ENCODE measurements around the gene TMEM178B.

TMEM178B gene

DNA sequence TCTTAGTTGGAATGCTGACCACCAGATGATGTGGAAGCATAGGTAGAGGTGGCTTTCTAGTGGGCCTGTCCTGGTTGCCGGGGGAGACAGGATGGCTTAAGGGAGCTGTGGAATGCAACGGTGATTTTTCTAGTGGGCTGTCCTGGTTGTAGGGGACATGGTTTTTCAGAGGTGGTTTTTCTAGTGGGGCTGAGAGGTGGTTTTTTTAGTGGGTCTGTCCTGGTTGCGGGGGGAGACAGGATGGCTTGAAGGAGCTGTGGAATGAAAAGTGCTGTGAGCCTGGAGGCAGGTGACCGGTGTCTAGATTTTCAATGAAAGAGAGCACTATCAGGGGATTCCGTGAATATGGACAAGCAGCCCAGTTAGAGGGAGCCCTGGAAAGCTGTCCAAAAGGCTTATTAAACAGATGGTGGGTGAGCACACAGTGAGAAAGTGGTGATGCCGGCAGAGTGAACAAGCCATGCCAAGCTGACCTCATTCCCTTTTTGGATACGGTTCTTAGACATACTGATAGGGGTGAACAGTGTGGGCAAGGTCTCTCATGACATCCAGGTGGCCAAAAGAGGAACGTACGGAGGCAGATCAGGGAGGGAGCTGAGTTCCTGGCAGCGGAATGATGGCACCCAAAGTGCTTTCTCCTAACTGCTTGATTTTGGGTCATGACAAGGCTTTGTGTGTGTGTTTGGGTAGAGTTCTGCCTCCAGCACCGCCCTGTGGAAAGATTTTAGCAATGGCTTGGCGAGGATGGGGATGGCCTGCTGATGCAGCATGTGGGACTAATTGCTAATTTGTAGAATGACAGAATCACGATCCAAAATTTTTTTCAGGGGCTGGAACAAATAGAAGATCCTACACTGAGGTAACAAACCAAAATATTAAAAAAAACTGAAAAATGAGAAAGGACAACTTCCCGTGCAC, 126.6 kb downstream of the TMEM178B start:
- H3K4me1 ChIP-seq (ENCODE audit: control insufficient read depth, insufficient read depth, low read length): peaks cover 2% of the 10 kb centered on the region
- WGBS (ENCODE audit: insufficient coverage, insufficient read length): no CpG with 5 or more reads among the region's 14 CpGs
- H3K4me3 ChIP-seq (ENCODE audit: low read length): no peak overlapping the region
- no peak overlapping the region for H3K27ac ChIP-seq (ENCODE audit: low read length)
- H3K9me3 ChIP-seq (ENCODE audit: control insufficient read depth, insufficient read depth, low read length): no peaks in the 10 kb centered on the region
- no peaks in the 10 kb centered on the region for H3K36me3 ChIP-seq (ENCODE audit: control insufficient read depth, insufficient read depth, low read length)
- DNase-seq (ENCODE audit: low read depth, low spot score): no peak
- no peaks in the 10 kb centered on the region for H3K27me3 ChIP-seq (ENCODE audit: control insufficient read depth, insufficient read depth, low read length)

- no CpG with 5 or more reads among the region's 11 CpGs for WGBS (ENCODE audit: insufficient coverage, insufficient read length)
Observed at GRCh38 chr7:141201145-141201885, 127.5 kb downstream of the TMEM178B start.

GRCh38 chr7:141202535-141202934, 128.7 kb downstream of the TMEM178B start:
- DNase-seq (ENCODE audit: low read depth, low spot score): no peak
- H3K36me3 ChIP-seq (ENCODE audit: control insufficient read depth, insufficient read depth, low read length): no peaks in the 10 kb centered on the region
- no peaks in the 10 kb centered on the region for H3K27me3 ChIP-seq (ENCODE audit: control insufficient read depth, insufficient read depth, low read length)
- H3K9me3 ChIP-seq (ENCODE audit: control insufficient read depth, insufficient read depth, low read length): no peaks in the 10 kb centered on the region
- no peak overlapping the region for H3K4me3 ChIP-seq (ENCODE audit: low read length)
- WGBS (ENCODE audit: insufficient coverage, insufficient read length): no CpG with 5 or more reads among the region's 4 CpGs
- H3K4me1 ChIP-seq (ENCODE audit: control insufficient read depth, insufficient read depth, low read length): peaks cover 2% of the 10 kb centered on the region
- no peak overlapping the region for H3K27ac ChIP-seq (ENCODE audit: low read length)

More at GRCh38 chr7:141201145-141201885, 127.5 kb downstream of the TMEM178B start:
- Histone ChIP-seq H3K4me3 (ENCODE audit: low read length) (no peak overlapping the region), H3K36me3 (ENCODE audit: control insufficient read depth, insufficient read depth, low read length) (no peaks in the 10 kb centered on the region), H3K27me3 (ENCODE audit: control insufficient read depth, insufficient read depth, low read length) (no peaks in the 10 kb centered on the region), H3K27ac (ENCODE audit: low read length) (no peak overlapping the region), H3K4me1 (ENCODE audit: control insufficient read depth, insufficient read depth, low read length) (peaks cover 2% of the 10 kb centered on the region), H3K9me3 (ENCODE audit: control insufficient read depth, insufficient read depth, low read length) (no peaks in the 10 kb centered on the region)
- no peak for DNase-seq (ENCODE audit: low read depth, low spot score)

DNA sequence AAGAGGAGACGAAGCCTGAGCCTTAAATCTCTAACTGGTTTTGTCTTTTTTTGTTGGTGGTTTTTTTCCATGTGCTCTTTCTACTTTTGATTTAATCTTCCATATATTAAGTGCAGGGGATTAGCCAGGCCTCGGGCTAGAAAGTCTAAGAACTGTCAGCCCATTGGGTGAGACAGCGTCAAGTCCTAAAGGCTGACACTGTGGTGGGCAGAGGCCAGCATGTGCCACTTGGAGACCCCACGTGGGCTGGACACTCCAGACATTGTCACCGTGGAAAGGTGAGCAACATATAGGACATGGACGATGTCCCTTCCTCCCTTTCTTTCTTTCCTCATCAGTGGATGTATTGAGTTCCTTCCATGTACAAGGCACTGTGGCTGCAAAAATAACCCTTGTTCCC, 129.3 kb downstream of the TMEM178B start:
- Histone ChIP-seq H3K4me3 (ENCODE audit: low read length) (no peak overlapping the region), H3K4me1 (ENCODE audit: control insufficient read depth, insufficient read depth, low read length) (peaks cover 2% of the 10 kb centered on the region), H3K27ac (ENCODE audit: low read length) (no peak overlapping the region), H3K36me3 (ENCODE audit: control insufficient read depth, insufficient read depth, low read length) (no peaks in the 10 kb centered on the region), H3K9me3 (ENCODE audit: control insufficient read depth, insufficient read depth, low read length) (no peaks in the 10 kb centered on the region), H3K27me3 (ENCODE audit: control insufficient read depth, insufficient read depth, low read length) (no peaks in the 10 kb centered on the region)
- DNase-seq (ENCODE audit: low read depth, low spot score): no peak
- no CpG with 5 or more reads among the region's 6 CpGs for WGBS (ENCODE audit: insufficient coverage, insufficient read length)

- no CpG with 5 or more reads among the region's 4 CpGs for WGBS (ENCODE audit: insufficient coverage, insufficient read length)
- no peaks in the 10 kb centered on the region for H3K36me3 ChIP-seq (ENCODE audit: control insufficient read depth, insufficient read depth, low read length)
- H3K27ac ChIP-seq (ENCODE audit: low read length): no peak overlapping the region
- no peaks in the 10 kb centered on the region for H3K9me3 ChIP-seq (ENCODE audit: control insufficient read depth, insufficient read depth, low read length)
- no peak overlapping the region for H3K4me3 ChIP-seq (ENCODE audit: low read length)
- no peak for DNase-seq (ENCODE audit: low read depth, low spot score)
- peaks cover 2% of the 10 kb centered on the region for H3K4me1 ChIP-seq (ENCODE audit: control insufficient read depth, insufficient read depth, low read length)
- H3K27me3 ChIP-seq (ENCODE audit: control insufficient read depth, insufficient read depth, low read length): no peaks in the 10 kb centered on the region
Observed at GRCh38 chr7:141203586-141203985, 129.7 kb downstream of the TMEM178B start.

- no peaks in the 10 kb centered on the region for H3K9me3 ChIP-seq (ENCODE audit: control insufficient read depth, insufficient read depth, low read length)
- DNase-seq (ENCODE audit: low read depth, low spot score): no peak
- H3K27ac ChIP-seq (ENCODE audit: low read length): no peak overlapping the region
- no peak overlapping the region for H3K4me3 ChIP-seq (ENCODE audit: low read length)
- H3K27me3 ChIP-seq (ENCODE audit: control insufficient read depth, insufficient read depth, low read length): no peaks in the 10 kb centered on the region
- WGBS (ENCODE audit: insufficient coverage, insufficient read length): no CpG with 5 or more reads among the region's 3 CpGs
- no peaks in the 10 kb centered on the region for H3K36me3 ChIP-seq (ENCODE audit: control insufficient read depth, insufficient read depth, low read length)
- H3K4me1 ChIP-seq (ENCODE audit: control insufficient read depth, insufficient read depth, low read length): peaks cover 14% of the 10 kb centered on the region
Observed at GRCh38 chr7:141207661-141208060, 133.8 kb downstream of the TMEM178B start.

GRCh38 chr7:141208539-141208938, 134.7 kb downstream of the TMEM178B start:
- Histone ChIP-seq H3K9me3 (ENCODE audit: control insufficient read depth, insufficient read depth, low read length) (no peaks in the 10 kb centered on the region), H3K4me3 (ENCODE audit: low read length) (no peak overlapping the region), H3K4me1 (ENCODE audit: control insufficient read depth, insufficient read depth, low read length) (peaks cover 14% of the 10 kb centered on the region), H3K27me3 (ENCODE audit: control insufficient read depth, insufficient read depth, low read length) (no peaks in the 10 kb centered on the region), H3K36me3 (ENCODE audit: control insufficient read depth, insufficient read depth, low read length) (no peaks in the 10 kb centered on the region), H3K27ac (ENCODE audit: low read length) (no peak overlapping the region)
- no CpG with 5 or more reads among the region's 3 CpGs for whole genome bisulfite sequencing (ENCODE audit: insufficient coverage, insufficient read length)
- no peak for DNase-seq (ENCODE audit: low read depth, low spot score)

DNA sequence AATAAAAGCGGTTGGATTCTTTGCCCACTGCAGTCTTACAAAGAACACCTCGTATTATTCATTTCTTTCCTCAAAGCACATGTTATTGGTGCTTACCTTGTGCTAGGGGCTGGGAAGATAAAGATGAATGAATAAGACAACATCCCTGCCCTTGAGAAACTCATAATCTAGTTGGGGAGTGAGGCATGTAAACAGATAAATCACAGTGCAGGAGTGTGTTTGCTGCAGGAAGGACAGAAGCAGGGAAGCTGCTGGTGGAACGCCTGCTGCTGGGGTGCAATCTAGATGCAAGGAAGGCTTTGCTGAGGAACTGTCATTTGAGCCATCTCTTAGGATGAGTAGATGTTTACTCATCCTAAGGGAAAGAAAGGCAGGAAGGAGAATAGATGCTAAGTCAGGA, 135.6 kb downstream of the TMEM178B start:
- DNase-seq (ENCODE audit: low read depth, low spot score): no peak

GRCh38 chr7:141210862-141211261, 137.0 kb downstream of the TMEM178B start:
- Histone ChIP-seq H3K4me3 (ENCODE audit: low read length) (no peak overlapping the region), H3K4me1 (ENCODE audit: control insufficient read depth, insufficient read depth, low read length) (peaks cover 14% of the 10 kb centered on the region), H3K27ac (ENCODE audit: low read length) (no peak overlapping the region), H3K27me3 (ENCODE audit: control insufficient read depth, insufficient read depth, low read length) (no peaks in the 10 kb centered on the region), H3K36me3 (ENCODE audit: control insufficient read depth, insufficient read depth, low read length) (no peaks in the 10 kb centered on the region), H3K9me3 (ENCODE audit: control insufficient read depth, insufficient read depth, low read length) (no peaks in the 10 kb centered on the region)
- DNase-seq (ENCODE audit: low read depth, low spot score): no peak
- WGBS (ENCODE audit: insufficient coverage, insufficient read length): 100% methylated on average over 1 of the region's 2 CpGs

More for the DNA sequence above, 135.6 kb downstream of the TMEM178B start:
- H3K36me3 ChIP-seq (ENCODE audit: control insufficient read depth, insufficient read depth, low read length): no peaks in the 10 kb centered on the region
- no peak overlapping the region for H3K4me3 ChIP-seq (ENCODE audit: low read length)
- peaks cover 14% of the 10 kb centered on the region for H3K4me1 ChIP-seq (ENCODE audit: control insufficient read depth, insufficient read depth, low read length)
- H3K9me3 ChIP-seq (ENCODE audit: control insufficient read depth, insufficient read depth, low read length): no peaks in the 10 kb centered on the region
- no peak overlapping the region for H3K27ac ChIP-seq (ENCODE audit: low read length)
- H3K27me3 ChIP-seq (ENCODE audit: control insufficient read depth, insufficient read depth, low read length): no peaks in the 10 kb centered on the region
- no CpG with 5 or more reads among the region's 3 CpGs for WGBS (ENCODE audit: insufficient coverage, insufficient read length)

DNA sequence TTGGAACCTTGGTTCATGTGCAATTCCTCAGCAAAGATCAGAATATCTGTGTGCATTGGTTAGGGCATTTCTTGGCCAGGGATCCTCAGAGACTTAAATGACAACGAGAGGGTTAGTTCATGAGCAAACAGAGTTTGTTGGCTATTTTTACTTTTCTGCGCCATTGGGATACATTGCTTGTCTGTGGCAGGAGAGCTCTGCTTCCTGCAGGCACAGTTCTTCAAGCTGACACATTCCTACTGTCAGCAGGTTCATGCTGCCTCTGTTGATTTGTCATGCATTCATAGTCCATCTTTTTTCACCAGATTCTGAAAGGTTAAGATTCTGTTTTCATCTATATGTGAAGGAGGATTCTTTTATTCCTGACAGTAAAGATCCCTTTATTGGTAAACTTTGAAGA, 139.4 kb downstream of the TMEM178B start:
- Histone ChIP-seq H3K4me1 (ENCODE audit: control insufficient read depth, insufficient read depth, low read length) (peaks cover 16% of the 10 kb centered on the region), H3K4me3 (ENCODE audit: low read length) (no peak overlapping the region), H3K27me3 (ENCODE audit: control insufficient read depth, insufficient read depth, low read length) (no peaks in the 10 kb centered on the region), H3K9me3 (ENCODE audit: control insufficient read depth, insufficient read depth, low read length) (no peaks in the 10 kb centered on the region), H3K27ac (ENCODE audit: low read length) (no peak overlapping the region), H3K36me3 (ENCODE audit: control insufficient read depth, insufficient read depth, low read length) (no peaks in the 10 kb centered on the region)
- WGBS (ENCODE audit: insufficient coverage, insufficient read length): no CpG with 5 or more reads among the region's 2 CpGs
- no peak for DNase-seq (ENCODE audit: low read depth, low spot score)
